Thyroid gland (tissue), 4 donors: ENCODE results near the gene ZNF407.

Experiments
- CTCF ChIP-seq, 6 experiments: fragments of 200-600 bp in 3 of 6; fragments of 450-650 bp in 3 of 6; sonication (generic) in 3 of 6; IDR thresholded peaks; one replicate each; pipeline ENCODE4 v1.5.1; 2016 to 2019; ENCODE audit warnings: antibody characterized with exemption in 6 of 6, mild to moderate bottlenecking in 2 of 6, inconsistent platforms in 1 of 6, moderate library complexity in 1 of 6
- POLR2A ChIP-seq, 2 donors: fragments of 450-650 bp; IDR thresholded peaks; one replicate each; pipeline ENCODE4 v1.6.1; 2017; ENCODE audit warnings: antibody characterized with exemption in 2 of 2, mild to moderate bottlenecking in 2 of 2, moderate library complexity in 1 of 2

GRCh38 chr18:74936343-74936742, 338.7 kb downstream of the ZNF407 start:
- TF ChIP-seq POLR2A (IDR thresholded peaks at IDR 0.05): no peak
- no peak for TF ChIP-seq CTCF (IDR thresholded peaks at IDR 0.05)
